ENCODE data around the gene SPDYE6. TPM values are rescaled to one million over a fixed set of nuclear protein-coding genes. Genes with fewer than 3 reads are reported as not detected.

SPDYE6 gene
- total and polyA plus RNA-seq, 10 of the 15 experiments (the other 5 are each of a cell fraction or from before 2014, with no cell fraction given): 0.05 to 2.3 (median 1.00) TPM; not detected in 6

DNA sequence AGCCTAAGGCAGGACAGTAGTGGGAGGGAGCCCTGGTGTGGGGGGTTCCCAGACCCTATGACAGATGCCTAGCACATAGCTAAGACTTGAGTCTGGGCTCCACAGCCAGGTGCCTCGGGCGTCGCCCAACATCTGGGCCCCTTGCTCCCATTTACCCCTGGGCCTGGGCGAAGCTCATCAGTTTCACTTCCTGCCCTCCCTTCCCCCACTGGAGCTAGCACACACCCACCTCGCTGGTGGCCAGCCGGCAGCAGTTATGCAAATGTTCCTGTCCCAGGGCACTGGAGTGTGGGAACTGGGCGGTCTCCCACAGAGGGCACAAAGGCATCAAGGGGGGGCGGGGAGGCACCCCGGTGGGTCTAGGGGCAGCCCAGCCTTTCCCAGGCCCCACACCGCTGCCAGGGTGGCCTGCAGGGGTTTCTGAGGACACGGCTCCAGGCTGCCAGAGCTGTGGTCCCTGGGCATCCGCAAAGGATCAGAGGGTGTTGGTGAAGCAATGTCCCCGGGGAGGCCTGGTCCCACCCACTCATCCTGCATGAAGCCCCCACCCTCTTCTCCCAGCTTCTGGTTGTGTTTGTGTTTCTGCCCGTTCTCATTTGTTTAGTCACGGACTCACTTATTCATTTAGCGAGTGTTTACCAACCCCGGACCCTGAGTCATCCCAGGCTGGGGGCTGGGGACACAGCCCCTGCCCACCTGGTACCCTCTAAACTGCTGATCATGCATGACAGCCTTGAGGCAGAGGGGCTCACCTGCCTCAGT lies 49.1 kb downstream of the SPDYE6 start (continued):
- TF ChIP-seq, protein P1, sequence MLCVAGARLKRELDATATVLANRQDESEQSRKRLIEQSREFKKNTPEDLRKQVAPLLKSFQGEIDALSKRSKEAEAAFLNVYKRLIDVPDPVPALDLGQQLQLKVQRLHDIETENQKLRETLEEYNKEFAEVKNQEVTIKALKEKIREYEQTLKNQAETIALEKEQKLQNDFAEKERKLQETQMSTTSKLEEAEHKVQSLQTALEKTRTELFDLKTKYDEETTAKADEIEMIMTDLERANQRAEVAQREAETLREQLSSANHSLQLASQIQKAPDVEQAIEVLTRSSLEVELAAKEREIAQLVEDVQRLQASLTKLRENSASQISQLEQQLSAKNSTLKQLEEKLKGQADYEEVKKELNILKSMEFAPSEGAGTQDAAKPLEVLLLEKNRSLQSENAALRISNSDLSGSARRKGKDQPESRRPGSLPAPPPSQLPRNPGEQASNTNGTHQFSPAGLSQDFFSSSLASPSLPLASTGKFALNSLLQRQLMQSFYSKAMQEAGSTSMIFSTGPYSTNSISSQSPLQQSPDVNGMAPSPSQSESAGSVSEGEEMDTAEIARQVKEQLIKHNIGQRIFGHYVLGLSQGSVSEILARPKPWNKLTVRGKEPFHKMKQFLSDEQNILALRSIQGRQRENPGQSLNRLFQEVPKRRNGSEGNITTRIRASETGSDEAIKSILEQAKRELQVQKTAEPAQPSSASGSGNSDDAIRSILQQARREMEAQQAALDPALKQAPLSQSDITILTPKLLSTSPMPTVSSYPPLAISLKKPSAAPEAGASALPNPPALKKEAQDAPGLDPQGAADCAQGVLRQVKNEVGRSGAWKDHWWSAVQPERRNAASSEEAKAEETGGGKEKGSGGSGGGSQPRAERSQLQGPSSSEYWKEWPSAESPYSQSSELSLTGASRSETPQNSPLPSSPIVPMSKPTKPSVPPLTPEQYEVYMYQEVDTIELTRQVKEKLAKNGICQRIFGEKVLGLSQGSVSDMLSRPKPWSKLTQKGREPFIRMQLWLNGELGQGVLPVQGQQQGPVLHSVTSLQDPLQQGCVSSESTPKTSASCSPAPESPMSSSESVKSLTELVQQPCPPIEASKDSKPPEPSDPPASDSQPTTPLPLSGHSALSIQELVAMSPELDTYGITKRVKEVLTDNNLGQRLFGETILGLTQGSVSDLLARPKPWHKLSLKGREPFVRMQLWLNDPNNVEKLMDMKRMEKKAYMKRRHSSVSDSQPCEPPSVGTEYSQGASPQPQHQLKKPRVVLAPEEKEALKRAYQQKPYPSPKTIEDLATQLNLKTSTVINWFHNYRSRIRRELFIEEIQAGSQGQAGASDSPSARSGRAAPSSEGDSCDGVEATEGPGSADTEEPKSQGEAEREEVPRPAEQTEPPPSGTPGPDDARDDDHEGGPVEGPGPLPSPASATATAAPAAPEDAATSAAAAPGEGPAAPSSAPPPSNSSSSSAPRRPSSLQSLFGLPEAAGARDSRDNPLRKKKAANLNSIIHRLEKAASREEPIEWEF (IDR thresholded peaks at IDR 0.05; ENCODE audit: insufficient replicate concordance, low read depth, low read length): peak; percentile 87
- TF ChIP-seq E2F8 (IDR thresholded peaks at IDR 0.05; ENCODE audit: low read depth, partially characterized antibody) (no peak), HDAC2 (IDR thresholded peaks at IDR 0.05) (no peak; the same call in 1 of the 2 replicates), POU2F2 (IDR thresholded peaks at IDR 0.05; ENCODE audit: borderline replicate concordance, low read depth, low read length) (peak; percentile 100), CREB1 (IDR thresholded peaks at IDR 0.05; ENCODE audit: low read depth) (peak; percentile 69), SMC3 (IDR thresholded peaks at IDR 0.05; ENCODE audit: borderline replicate concordance, low read length) (peak; percentile 26; the same call in 1 of the 2 replicates), GATAD2B (conservative IDR thresholded peaks at IDR 0.05; ENCODE audit: low read depth) (peak; percentile 99), TCF12 (IDR thresholded peaks at IDR 0.05; ENCODE audit: low read depth, low read length) (peak; percentile 98), ZSCAN29 (IDR thresholded peaks at IDR 0.05) (no peak), SUPT20H (IDR thresholded peaks at IDR 0.05; ENCODE audit: borderline replicate concordance, control insufficient read depth, low read depth, low read length) (no peak), ZNF217 (IDR thresholded peaks at IDR 0.05) (peak; percentile 80), ZBTB40 (IDR thresholded peaks at IDR 0.05; ENCODE audit: borderline replicate concordance) (no peak), SREBF2 (IDR thresholded peaks at IDR 0.05; ENCODE audit: low read length) (no peak), DPF2 (IDR thresholded peaks at IDR 0.05) (peak; percentile 98), SMAD1 (IDR thresholded peaks at IDR 0.05; ENCODE audit: low read depth, partially characterized antibody) (peak; percentile 48), KAT2A (conservative IDR thresholded peaks at IDR 0.05; ENCODE audit: control insufficient read depth, low read depth, low read length) (no peak), TARDBP (IDR thresholded peaks at IDR 0.05; ENCODE audit: borderline replicate concordance) (peak; percentile 33; the same call in 1 of the 2 replicates), POLR2A (IDR thresholded peaks at IDR 0.05; ENCODE audit: low read depth, low read length) (peak; percentile 79), KDM1A (IDR thresholded peaks at IDR 0.05; ENCODE audit: borderline replicate concordance) (no peak)

Measured in GM12878 (cell line).